C4-2B (cell line): ENCODE results near the gene HRH1.

Experiments
- CTCF ChIP-seq: fragments of 450-650 bp; conservative IDR thresholded peaks from 2 replicates; pipeline ENCODE4 v1.5.1; 2017; ENCODE audit warnings: mild to moderate bottlenecking
- ZFX ChIP-seq: fragments of 450-650 bp; IDR thresholded peaks from 2 replicates; pipeline ENCODE4 v1.6.1; 2017

GRCh38 chr3:11245276-11245675 lies 91.0 kb downstream of the HRH1 start:
- TF ChIP-seq CTCF (no peak), ZFX (no peak)
